GM12874 (cell line): ENCODE measurements around the gene KIAA0232.

Experiments
- TF ChIP-seq, protein P1 (sequence below): IDR thresholded peaks from 2 replicates; pipeline ENCODE4 v1.5.1; 2011; ENCODE audit warnings: low read depth, mild to moderate bottlenecking, control low read depth, low read length, moderate library complexity; ENCODE audit not compliant: insufficient read depth

KIAA0232 gene, protein sequence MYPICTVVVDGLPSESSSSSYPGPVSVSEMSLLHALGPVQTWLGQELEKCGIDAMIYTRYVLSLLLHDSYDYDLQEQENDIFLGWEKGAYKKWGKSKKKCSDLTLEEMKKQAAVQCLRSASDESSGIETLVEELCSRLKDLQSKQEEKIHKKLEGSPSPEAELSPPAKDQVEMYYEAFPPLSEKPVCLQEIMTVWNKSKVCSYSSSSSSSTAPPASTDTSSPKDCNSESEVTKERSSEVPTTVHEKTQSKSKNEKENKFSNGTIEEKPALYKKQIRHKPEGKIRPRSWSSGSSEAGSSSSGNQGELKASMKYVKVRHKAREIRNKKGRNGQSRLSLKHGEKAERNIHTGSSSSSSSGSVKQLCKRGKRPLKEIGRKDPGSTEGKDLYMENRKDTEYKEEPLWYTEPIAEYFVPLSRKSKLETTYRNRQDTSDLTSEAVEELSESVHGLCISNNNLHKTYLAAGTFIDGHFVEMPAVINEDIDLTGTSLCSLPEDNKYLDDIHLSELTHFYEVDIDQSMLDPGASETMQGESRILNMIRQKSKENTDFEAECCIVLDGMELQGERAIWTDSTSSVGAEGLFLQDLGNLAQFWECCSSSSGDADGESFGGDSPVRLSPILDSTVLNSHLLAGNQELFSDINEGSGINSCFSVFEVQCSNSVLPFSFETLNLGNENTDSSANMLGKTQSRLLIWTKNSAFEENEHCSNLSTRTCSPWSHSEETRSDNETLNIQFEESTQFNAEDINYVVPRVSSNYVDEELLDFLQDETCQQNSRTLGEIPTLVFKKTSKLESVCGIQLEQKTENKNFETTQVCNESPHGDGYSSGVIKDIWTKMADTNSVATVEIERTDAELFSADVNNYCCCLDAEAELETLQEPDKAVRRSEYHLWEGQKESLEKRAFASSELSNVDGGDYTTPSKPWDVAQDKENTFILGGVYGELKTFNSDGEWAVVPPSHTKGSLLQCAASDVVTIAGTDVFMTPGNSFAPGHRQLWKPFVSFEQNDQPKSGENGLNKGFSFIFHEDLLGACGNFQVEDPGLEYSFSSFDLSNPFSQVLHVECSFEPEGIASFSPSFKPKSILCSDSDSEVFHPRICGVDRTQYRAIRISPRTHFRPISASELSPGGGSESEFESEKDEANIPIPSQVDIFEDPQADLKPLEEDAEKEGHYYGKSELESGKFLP (N-terminal part only)

DNA sequence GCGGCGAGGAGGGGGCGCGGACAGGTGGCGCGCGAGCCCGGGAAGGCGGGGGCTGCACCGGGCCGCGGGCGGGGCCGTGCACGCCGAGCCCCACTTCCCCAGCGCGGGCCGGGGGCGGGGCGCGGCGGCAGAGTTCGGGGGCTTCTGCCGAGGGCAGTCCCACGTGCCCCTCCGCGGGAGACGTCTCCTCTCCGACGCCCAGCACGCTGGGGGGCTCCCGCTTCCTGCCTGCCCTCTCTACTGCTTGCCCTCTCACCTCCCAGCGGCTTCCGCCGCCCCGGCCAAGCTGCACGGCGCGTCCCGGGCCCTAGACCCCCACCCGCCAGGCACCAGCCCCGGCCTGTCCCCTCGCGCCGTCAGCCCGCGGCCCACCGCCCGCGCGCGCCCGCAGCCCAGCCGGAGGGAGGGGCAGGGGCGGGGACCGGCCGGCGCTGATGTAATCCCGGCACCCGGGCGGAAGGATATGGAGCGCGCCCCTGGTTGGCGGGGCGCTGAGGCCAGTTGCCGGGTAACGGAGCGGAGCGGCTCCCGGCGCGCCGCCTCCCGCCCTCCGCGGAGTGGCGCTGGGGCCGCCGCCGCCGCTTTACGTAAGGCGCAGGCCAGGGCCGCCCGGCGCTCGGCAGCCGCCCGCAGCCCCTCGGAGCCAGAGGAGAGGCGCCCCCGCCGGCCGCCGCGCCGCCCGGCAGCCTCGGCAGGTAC, at the start of gene KIAA0232:
Gene KIAA0232, plus strand, starts transcription at position 581 of the 699 bp plus-strand sequence. CDS start 41,727 bp downstream, outside the sequence.
- TF ChIP-seq, protein P1, sequence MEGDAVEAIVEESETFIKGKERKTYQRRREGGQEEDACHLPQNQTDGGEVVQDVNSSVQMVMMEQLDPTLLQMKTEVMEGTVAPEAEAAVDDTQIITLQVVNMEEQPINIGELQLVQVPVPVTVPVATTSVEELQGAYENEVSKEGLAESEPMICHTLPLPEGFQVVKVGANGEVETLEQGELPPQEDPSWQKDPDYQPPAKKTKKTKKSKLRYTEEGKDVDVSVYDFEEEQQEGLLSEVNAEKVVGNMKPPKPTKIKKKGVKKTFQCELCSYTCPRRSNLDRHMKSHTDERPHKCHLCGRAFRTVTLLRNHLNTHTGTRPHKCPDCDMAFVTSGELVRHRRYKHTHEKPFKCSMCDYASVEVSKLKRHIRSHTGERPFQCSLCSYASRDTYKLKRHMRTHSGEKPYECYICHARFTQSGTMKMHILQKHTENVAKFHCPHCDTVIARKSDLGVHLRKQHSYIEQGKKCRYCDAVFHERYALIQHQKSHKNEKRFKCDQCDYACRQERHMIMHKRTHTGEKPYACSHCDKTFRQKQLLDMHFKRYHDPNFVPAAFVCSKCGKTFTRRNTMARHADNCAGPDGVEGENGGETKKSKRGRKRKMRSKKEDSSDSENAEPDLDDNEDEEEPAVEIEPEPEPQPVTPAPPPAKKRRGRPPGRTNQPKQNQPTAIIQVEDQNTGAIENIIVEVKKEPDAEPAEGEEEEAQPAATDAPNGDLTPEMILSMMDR, result no peak

DNA sequence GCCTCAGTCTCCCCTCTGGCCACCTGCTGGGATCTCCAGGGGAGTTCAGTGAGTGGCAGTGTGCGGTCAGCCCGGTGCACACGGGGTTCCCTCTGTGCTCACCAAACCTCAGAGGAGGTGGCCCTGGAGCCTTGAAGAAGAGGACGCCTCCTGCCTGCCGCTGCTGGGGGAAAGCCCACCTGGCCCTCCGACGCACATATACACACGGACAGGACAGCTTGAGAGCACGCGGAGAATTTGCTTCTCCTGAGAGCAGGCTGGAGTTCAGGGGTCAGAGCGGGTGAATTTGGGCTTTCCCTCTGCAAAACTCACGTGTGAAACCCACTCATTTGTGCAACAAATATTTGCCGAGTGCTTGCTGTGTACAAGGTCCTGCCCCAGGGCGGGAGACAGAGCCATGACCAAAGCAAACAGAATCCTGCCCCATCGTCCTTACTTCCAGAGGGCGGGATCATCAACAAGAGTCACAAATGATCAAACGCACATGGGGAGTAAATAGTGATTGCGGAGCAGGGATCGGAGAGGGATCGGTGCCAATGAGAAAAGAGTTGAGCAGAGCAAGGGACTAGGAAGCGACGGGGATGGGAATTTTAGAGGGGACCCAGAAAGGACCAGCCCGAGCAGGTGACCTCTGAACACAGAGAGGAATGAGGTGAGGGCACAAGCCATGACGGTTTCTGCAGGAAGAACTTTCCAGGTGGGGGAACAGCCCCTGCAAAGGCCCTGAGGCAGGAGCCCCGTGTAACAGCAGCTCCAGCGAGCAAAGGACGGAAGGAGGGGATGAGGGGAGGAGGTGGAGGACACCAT, 49.0 kb upstream of the KIAA0232 start:
- TF ChIP-seq, protein P1, result no peak

DNA sequence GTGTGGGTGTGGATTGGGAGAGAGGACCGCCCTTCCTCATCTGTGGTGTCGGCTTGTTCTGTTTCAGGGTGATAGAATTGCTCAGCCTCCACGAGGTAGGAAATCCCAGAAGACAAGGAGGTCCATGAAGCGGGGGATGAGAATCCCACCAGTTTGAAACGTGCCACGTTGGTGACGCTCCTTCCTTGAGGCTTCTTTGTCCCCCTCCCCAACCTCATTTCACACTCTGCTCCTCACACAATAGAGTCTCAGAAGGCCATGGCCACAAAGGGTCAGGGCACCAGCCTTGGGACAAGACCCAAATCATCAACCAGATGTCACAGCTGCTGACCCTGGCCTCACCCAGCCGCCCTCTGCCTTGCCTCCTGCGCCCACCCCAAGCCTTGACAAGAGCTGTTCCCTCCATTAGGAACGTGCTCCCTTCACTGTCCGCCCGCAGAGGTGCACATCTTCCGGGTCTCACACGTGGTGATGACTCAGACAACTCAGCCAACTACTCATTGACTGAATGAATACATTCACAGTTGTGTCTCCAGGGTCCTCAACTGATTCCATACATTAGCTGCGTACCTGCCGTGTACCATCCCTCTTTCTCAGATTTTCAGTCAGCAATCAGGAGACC, 48.3 kb upstream of the KIAA0232 start:
- TF ChIP-seq, protein P1, result no peak

DNA sequence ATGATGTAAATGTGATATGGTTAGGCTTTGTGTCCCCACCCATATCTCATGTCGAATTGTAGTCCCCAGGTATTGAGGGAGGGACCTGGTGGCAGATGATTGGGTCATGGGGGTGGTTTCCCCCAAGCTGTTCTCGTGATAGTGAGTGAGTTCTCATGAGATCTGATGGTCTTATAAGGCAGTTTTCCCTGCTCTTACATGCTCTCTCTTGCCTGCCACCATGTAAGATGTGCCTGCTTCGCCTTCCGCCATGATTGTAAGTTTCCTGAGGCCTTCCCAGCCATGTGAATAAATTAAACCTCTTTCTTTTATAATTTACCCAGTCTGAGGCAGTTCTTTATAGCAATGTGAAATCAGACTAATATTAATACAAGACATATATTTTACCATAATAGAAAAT, 42.6 kb upstream of the KIAA0232 start:
- TF ChIP-seq, protein P1, result no peak

DNA sequence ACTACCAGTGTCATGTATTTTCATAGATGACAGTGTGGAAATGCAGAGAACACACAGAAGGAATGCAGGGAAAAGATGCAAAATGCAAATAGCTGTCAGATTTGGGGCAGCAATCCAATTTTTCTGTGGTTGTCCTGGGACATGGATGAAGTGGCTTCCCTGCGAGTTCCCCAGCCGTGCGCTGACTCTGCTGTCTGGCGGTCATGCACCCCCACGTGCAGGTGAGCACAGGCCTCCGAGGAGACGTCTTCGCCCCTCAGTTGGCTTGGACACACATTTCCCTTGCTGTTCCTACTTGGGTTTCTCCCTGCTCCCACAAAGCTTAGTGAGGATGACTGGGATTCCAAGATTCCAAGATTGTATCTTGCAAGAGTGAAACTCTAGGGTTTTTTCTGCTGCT, 42.2 kb upstream of the KIAA0232 start:
- TF ChIP-seq, protein P1, result no peak

DNA sequence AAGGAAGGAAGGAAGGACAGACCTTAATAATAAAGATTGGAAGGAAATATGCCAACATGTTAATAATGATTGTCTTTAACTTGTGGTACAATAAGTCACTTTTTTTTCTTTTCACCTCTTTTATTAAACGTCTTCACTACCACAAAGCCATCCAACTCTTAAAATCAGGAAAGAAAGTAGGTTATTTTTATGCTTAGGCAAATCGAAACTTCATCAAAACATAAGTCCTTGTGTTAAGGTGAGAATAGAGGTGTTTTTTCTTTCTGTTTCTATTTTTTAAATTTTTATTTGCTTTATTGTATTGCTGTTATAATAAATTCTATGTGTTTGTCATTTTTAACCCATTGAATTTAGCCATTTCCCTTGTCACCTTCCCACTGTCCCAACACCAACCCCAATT, 40.0 kb upstream of the KIAA0232 start:
- TF ChIP-seq, protein P1, result no peak
